OCI-LY1 (cell line): ENCODE results near the gene PLEKHA7.

Experiments used
- H2AFZ ChIP-seq: fragments of 200-600 bp; sonication (generic), shearing (Covaris generic); 2 replicates; pipeline ENCODE4 v1.6.0; 2014; ENCODE audit warnings: antibody characterized with exemption, mild to moderate bottlenecking, low read length
- H3F3A ChIP-seq: fragments of 200-600 bp; sonication (generic), shearing (Covaris generic); 2 replicates; pipeline ENCODE4 v1.6.0; 2014; ENCODE audit warnings: mild to moderate bottlenecking, antibody characterized with exemption, low read length, moderate library complexity; ENCODE audit not compliant: insufficient read depth
- H3K27ac ChIP-seq: fragments of 200-600 bp; sonication (generic); 2 replicates; pipeline ENCODE4 v1.5.1; 2014; ENCODE audit warnings: low read length, mixed run types, mild to moderate bottlenecking, low read depth; ENCODE audit not compliant: poor library complexity, severe bottlenecking
- H3K27me3 ChIP-seq: fragments of 200-600 bp; sonication (generic); 2 replicates; pipeline ENCODE4 v1.6.0; 2014; ENCODE audit warnings: antibody characterized with exemption, mild to moderate bottlenecking, low read length, moderate library complexity; ENCODE audit not compliant: insufficient read depth
- H3K36me3 ChIP-seq: fragments of 200-600 bp; sonication (generic); 2 replicates; pipeline ENCODE4 v1.6.1; 2014; ENCODE audit warnings: mild to moderate bottlenecking, antibody characterized with exemption, low read length, moderate library complexity, mixed read lengths; ENCODE audit not compliant: insufficient read depth
- H3K4me1 ChIP-seq: fragments of 200-600 bp; sonication (generic); 2 replicates; pipeline ENCODE4 v1.5.1; 2014; ENCODE audit warnings: mild to moderate bottlenecking, low read length, moderate library complexity; ENCODE audit not compliant: insufficient read depth, severe bottlenecking
- H3K4me2 ChIP-seq: fragments of 200-600 bp; sonication (generic), shearing (Covaris generic); 2 replicates; pipeline ENCODE4 v1.6.1; 2014; ENCODE audit warnings: low read length
- H3K4me3 ChIP-seq: fragments of 200-600 bp; sonication (generic); 2 replicates; pipeline ENCODE4 v1.5.1; 2014; ENCODE audit warnings: low read length, low read depth, mild to moderate bottlenecking, mixed read lengths; ENCODE audit not compliant: poor library complexity, severe bottlenecking
- H3K79me2 ChIP-seq: fragments of 200-600 bp; shearing (Covaris generic); 2 replicates; pipeline ENCODE4 v1.6.1; 2016; ENCODE audit warnings: mixed run types, low read length, mixed read lengths; ENCODE audit not compliant: insufficient read depth
- H3K9ac ChIP-seq: fragments of 200-600 bp; sonication (generic), shearing (Covaris generic); 2 replicates; pipeline ENCODE4 v1.6.1; 2014; ENCODE audit warnings: mild to moderate bottlenecking, low read length, mixed read lengths
- H3K9me2 ChIP-seq: fragments of 200-600 bp; sonication (generic), shearing (Covaris generic); 2 replicates; pipeline ENCODE4 v1.6.1; 2014; ENCODE audit warnings: low read depth, mild to moderate bottlenecking, low read length, mixed read lengths
- H3K9me3 ChIP-seq: fragments of 200-600 bp; shearing (Covaris generic); 2 replicates; pipeline ENCODE4 v1.6.1; 2014; ENCODE audit warnings: low read length, mixed read lengths
- H4K20me1 ChIP-seq: fragments of 200-600 bp; sonication (generic), shearing (Covaris generic); 2 replicates; pipeline ENCODE4 v1.6.0; 2016; ENCODE audit warnings: mild to moderate bottlenecking, low read length; ENCODE audit not compliant: insufficient read depth
- EZH2 ChIP-seq: fragments of 200-600 bp; sonication (generic), shearing (Covaris generic); IDR thresholded peaks from 2 replicates; pipeline ENCODE4 v1.8.0; 2017; ENCODE audit warnings: borderline replicate concordance, mixed run types, mild to moderate bottlenecking, antibody characterized with exemption, low read length, moderate library complexity, mixed read lengths
- TF ChIP-seq, protein P1 (sequence below): fragments of 200-600 bp; sonication (generic), shearing (Covaris generic); IDR thresholded peaks from 2 replicates; pipeline ENCODE4 v1.5.1; 2017; ENCODE audit warnings: mild to moderate bottlenecking, antibody characterized with exemption, low read length, moderate library complexity, mixed read lengths

Gene PLEKHA7

DNA sequence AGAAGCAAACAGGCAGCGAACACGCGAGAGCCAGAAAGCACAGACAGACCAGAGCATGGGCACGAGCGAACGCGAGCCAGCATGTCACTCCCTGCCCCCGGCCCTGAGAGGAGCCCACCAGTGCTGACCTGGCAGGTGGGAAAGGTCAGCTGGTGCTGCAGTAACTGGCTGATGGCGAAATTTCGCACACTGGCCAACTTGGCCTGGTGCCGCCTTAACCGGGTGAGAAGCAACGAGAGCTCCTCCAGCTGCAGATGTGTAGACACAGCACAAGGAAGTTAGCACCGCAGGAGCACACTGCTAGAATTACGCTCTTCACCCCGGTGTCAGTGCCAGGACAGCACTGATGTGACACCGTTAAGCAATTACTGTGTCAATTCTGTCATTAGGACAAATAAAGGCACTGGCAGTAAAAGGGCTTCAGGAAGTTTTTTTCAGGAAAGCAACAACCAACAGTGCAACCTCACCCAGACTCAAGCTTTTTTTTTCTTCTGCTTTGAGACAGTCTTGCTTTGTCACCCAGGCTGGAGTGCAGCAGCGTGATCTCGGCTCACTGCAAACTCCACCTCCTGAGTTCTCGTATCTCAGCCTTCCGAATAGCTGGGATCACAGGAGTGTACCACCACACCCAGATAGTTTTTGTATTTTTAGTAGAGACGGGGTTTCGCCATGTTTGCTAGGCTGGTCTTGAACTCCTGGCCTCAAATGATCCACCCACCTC is 199.0 kb downstream of the PLEKHA7 start:
- Histone ChIP-seq H4K20me1 (no peaks in the 10 kb centered on the region), H3K27ac (no peak overlapping the region), H3K4me3 (no peak overlapping the region), H3F3A (no peaks in the 10 kb centered on the region), H3K4me1 (no peaks in the 10 kb centered on the region), H3K9me2 (no peaks in the 10 kb centered on the region), H3K79me2 (no peaks in the 10 kb centered on the region), H3K4me2 (no peak overlapping the region), H3K36me3 (no peaks in the 10 kb centered on the region), H3K27me3 (no peaks in the 10 kb centered on the region), H3K9me3 (no peaks in the 10 kb centered on the region), H2AFZ (no peak overlapping the region), H3K9ac (no peak overlapping the region)
- no peak for TF ChIP-seq EZH2
- TF ChIP-seq, protein P1, sequence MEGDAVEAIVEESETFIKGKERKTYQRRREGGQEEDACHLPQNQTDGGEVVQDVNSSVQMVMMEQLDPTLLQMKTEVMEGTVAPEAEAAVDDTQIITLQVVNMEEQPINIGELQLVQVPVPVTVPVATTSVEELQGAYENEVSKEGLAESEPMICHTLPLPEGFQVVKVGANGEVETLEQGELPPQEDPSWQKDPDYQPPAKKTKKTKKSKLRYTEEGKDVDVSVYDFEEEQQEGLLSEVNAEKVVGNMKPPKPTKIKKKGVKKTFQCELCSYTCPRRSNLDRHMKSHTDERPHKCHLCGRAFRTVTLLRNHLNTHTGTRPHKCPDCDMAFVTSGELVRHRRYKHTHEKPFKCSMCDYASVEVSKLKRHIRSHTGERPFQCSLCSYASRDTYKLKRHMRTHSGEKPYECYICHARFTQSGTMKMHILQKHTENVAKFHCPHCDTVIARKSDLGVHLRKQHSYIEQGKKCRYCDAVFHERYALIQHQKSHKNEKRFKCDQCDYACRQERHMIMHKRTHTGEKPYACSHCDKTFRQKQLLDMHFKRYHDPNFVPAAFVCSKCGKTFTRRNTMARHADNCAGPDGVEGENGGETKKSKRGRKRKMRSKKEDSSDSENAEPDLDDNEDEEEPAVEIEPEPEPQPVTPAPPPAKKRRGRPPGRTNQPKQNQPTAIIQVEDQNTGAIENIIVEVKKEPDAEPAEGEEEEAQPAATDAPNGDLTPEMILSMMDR: no peak

DNA sequence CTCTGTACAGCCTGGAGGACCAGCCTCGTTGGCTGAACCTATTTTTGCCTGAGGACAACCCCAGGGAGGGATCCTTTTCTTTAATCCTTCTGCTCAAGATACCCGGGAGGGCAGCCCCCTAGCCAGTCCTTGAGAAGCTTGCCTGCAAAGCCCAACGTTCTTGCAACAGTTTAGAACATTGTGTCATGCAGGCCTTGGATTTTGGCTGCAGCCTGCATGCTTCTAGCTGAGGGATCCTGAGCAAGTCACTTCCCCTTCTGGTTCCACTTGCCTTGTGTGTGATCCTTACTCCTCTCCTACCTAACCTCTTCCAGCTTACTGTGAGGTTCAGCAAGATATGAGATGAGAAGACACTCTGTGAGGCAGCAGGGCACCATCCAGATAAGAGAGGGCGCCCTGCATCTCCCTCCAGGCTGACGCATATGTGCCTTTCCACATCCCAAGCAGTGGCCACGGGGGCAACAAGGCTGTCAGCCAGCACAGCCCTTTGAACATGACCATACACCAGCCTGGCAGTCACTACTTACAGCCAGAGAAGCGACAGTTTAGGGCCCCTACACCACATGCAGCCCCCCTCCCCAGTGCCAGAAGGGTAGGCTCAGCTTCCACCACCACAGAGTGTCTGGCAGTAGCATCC is 199.7 kb downstream of the PLEKHA7 start:
- Histone ChIP-seq H3K4me2 (no peak overlapping the region), H3K9me2 (no peaks in the 10 kb centered on the region), H3K79me2 (no peaks in the 10 kb centered on the region), H3K4me1 (no peaks in the 10 kb centered on the region), H3F3A (no peaks in the 10 kb centered on the region), H3K36me3 (no peaks in the 10 kb centered on the region), H3K27me3 (no peaks in the 10 kb centered on the region), H2AFZ (no peak overlapping the region), H3K9ac (no peak overlapping the region), H4K20me1 (no peaks in the 10 kb centered on the region), H3K9me3 (no peaks in the 10 kb centered on the region), H3K4me3 (no peak overlapping the region), H3K27ac (no peak overlapping the region)
- TF ChIP-seq EZH2: no peak
- TF ChIP-seq, protein P1: no peak

DNA sequence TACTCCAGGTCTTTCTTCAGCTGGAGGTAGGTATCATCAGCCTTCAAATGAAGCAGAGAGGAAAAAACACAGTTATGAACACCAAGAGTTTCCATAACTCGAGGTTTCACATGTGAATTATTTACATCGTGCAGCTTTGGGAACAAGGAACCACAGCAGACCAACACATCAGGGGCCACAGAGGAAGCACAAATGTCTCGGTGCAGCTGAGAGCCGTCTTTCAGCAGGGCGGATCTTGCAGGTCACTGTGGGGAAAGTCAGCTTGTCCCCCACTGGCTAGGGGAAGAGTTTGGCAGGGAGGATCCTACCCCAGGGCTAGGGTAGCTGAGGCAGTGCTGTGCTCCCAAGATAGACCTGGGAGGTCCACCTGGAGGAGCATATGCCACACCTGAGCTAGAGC is 201.1 kb downstream of the PLEKHA7 start:
- Histone ChIP-seq H3K79me2 (no peaks in the 10 kb centered on the region), H3K27me3 (no peaks in the 10 kb centered on the region), H3K4me1 (no peaks in the 10 kb centered on the region), H3K4me2 (no peak overlapping the region), H3K9me2 (no peaks in the 10 kb centered on the region), H4K20me1 (no peaks in the 10 kb centered on the region), H3K9ac (no peak overlapping the region), H3K27ac (no peak overlapping the region), H3K9me3 (no peaks in the 10 kb centered on the region), H3K36me3 (no peaks in the 10 kb centered on the region), H2AFZ (no peak overlapping the region), H3F3A (no peaks in the 10 kb centered on the region), H3K4me3 (no peak overlapping the region)
- TF ChIP-seq, protein P1: no peak
- TF ChIP-seq EZH2: no peak
